Ovary (tissue), 9 donors: Measurements from ENCODE around the gene CACNA1C. TPM values are rescaled to one million over a fixed set of nuclear protein-coding genes. Genes with fewer than 3 reads are reported as not detected.

Experiments used
- DNase-seq, 5 donors: peaks; one replicate each; pipeline ENCODE4 v3.0.0-alpha.2; 2019 to 2020
- H3K27ac ChIP-seq, 2 donors: fragments of 200-600 bp; one replicate each; pipeline versions ENCODE4 v1.5.1 to v1.8.0; 2019 to 2022
- H3K27me3 ChIP-seq: fragments of 200-600 bp; one replicate; pipeline ENCODE4 v1.8.0; 2022
- H3K36me3 ChIP-seq: fragments of 200-600 bp; sonication (generic); one replicate; pipeline ENCODE4 v1.5.1; 2019
- H3K4me1 ChIP-seq: one replicate; pipeline ENCODE4 v1.8.1; 2013; ENCODE audit warnings: mild to moderate bottlenecking, moderate library complexity; ENCODE audit not compliant: insufficient read depth
- H3K4me3 ChIP-seq: fragments of 200-600 bp; sonication (generic); one replicate; pipeline ENCODE4 v1.5.1; 2017
- H3K9me3 ChIP-seq, 2 donors: fragments of 200-600 bp in 1 of 2; sonication (generic) in 1 of 2; one replicate each; pipeline versions ENCODE4 v1.5.1 to v1.8.1; 2013 to 2019; ENCODE audit warnings: mild to moderate bottlenecking in 1 of 2, moderate library complexity in 1 of 2
- CTCF ChIP-seq, 3 donors: fragments of 450-650 bp in 2 of 3; fragments of 200-600 bp in 1 of 3; IDR thresholded peaks; one replicate each; pipeline versions ENCODE4 v1.5.1 to v1.8.0; 2016 to 2022; ENCODE audit warnings: antibody characterized with exemption in 3 of 3, mild to moderate bottlenecking in 1 of 3
- EP300 ChIP-seq: sonication (generic); formaldehyde crosslinking; IDR thresholded peaks from one replicate; pipeline ENCODE4 v1.6.1; 2017; ENCODE audit warnings: antibody characterized with exemption
- POLR2A ChIP-seq: fragments of 450-650 bp; IDR thresholded peaks from one replicate; pipeline ENCODE4 v1.6.1; 2017; ENCODE audit warnings: antibody characterized with exemption, mild to moderate bottlenecking, moderate library complexity
- WGBS, 3 donors: extraction: QIAGEN DNeasy Blood & Tissue Kit in 1 of 3; methylation state at CpG; one replicate each; pipeline versions ENCODE4 v1.1.5 to v1.1.7; 2013 to 2017; 5-methylcytosine and 5-hydroxymethylcytosine counted together
- intact Hi-C, 4 donors: fragments of 100-400 bp; cut with DNase I; formaldehyde crosslinking; loops; one replicate each; pipeline versions ENCODE4 v1.11.0 to v1.15.1; 2022 to 2023
- polyA plus RNA-seq, 2 donors: library from polyadenylated mRNA; stranded (reverse); fragments of 200-250 nt in 1 of 2; fragments of 350-450 nt in 1 of 2; fragmentation: Illumina TruSeq in 1 of 2; extraction: RNeasy Lipid Tissue Mini Kit (QIAGEN cat#74804) in 1 of 2; gene quantifications; one replicate each; pipeline ENCODE4 v1.2.3, GENCODE V29; 2013 to 2014
- total RNA-seq, 7 donors: library from RNA; depleted of rRNA in 2 of 7; stranded (reverse); fragments of >200 nt in 2 of 7; fragmentation: NEBNext Ultra II Directional in 3 of 7; extraction: Animal tissue kit (Norgen Biotek cat#: 25700) in 3 of 7; gene quantifications; one replicate each; pipeline versions ENCODE4 v1.1.0 to v1.2.4, GENCODE V29; 2016 to 2023
- donor health status: DM: no; HTN: no; CAD: no; lungs with moderate emphysema.
- donor health status: DM: no; HTN: no; CAD: no.
- donor health status: Bipolar disorder and iron deficiency.
- donor health status: DM: yes; HTN: yes; CAD: no.
- donor health status: DM: no; HTN: no; CAD: no.
- donor health status: DM: yes; HTN: yes; CAD: no.

CACNA1C gene
- total and polyA plus RNA-seq, 9 donors: 2.2 to 8.3 (median 3.7) TPM

GRCh38 chr12:2240984-2241383, 188.2 kb downstream of the CACNA1C start:
- Histone ChIP-seq H3K36me3 (no peaks in the 10 kb centered on the region), H3K4me3 (no peak overlapping the region), H3K27ac (no peak overlapping the region), H3K4me1 (no peaks in the 10 kb centered on the region), H3K27me3 (no peaks in the 10 kb centered on the region), H3K9me3 (no peaks in the 10 kb centered on the region)
- intact Hi-C loops: no loop called here
- no peak for TF ChIP-seq CTCF (IDR thresholded peaks at IDR 0.05)
- TF ChIP-seq POLR2A: no peak
- no peak for TF ChIP-seq EP300
- no peak for DNase-seq
- 78 to 84% (median 80%) methylated on average over 8 of the region's 8 CpGs for WGBS, 3 donors

GRCh38 chr12:2242216-2242615, 189.4 kb downstream of the CACNA1C start:
- 91 to 93% (median 92%) methylated on average over 5 of the region's 5 CpGs for WGBS, 3 donors
- intact Hi-C loops: no loop called here
- no peaks in the 10 kb centered on the region for H3K27me3 ChIP-seq
- no peak overlapping the region for H3K4me3 ChIP-seq
- H3K9me3 ChIP-seq: no peaks in the 10 kb centered on the region
- TF ChIP-seq CTCF (IDR thresholded peaks at IDR 0.05) (no peak), POLR2A (no peak)
- H3K36me3 ChIP-seq: no peaks in the 10 kb centered on the region
- no peak for DNase-seq
- no peaks in the 10 kb centered on the region for H3K4me1 ChIP-seq
- H3K27ac ChIP-seq: no peak overlapping the region

- Histone ChIP-seq H3K4me1 (no peaks in the 10 kb centered on the region), H3K36me3 (no peaks in the 10 kb centered on the region), H3K4me3 (no peak overlapping the region), H3K27me3 (no peaks in the 10 kb centered on the region), H3K9me3 (no peaks in the 10 kb centered on the region), H3K27ac (no peak overlapping the region)
- 88 to 92% (median 91%) methylated on average over 3 of the region's 3 CpGs for WGBS, 3 donors
- no peak for TF ChIP-seq CTCF (IDR thresholded peaks at IDR 0.05)
- TF ChIP-seq EP300: no peak
- no peak for TF ChIP-seq POLR2A
- intact Hi-C loops: no loop called here
- no peak for DNase-seq
These were observed 190.0 kb downstream of the CACNA1C start for GRCh38 chr12:2242816-2243215.

GRCh38 chr12:2243275-2243674, 190.5 kb downstream of the CACNA1C start:
- intact Hi-C loops: no loop called here
- Histone ChIP-seq H3K4me3 (no peak overlapping the region), H3K9me3 (no peaks in the 10 kb centered on the region), H3K27ac (no peak overlapping the region), H3K27me3 (no peaks in the 10 kb centered on the region), H3K4me1 (no peaks in the 10 kb centered on the region), H3K36me3 (no peaks in the 10 kb centered on the region)
- no peak for DNase-seq
- TF ChIP-seq CTCF (IDR thresholded peaks at IDR 0.05) (no peak), EP300 (no peak), POLR2A (no peak)
- WGBS, 3 donors: 89 to 98% (median 93%) methylated on average over 2 of the region's 2 CpGs
